ENCODE data around the gene UBALD2.
"Not testable (repeated sequence)": the region's sequence is repeated elsewhere in the genome, so short reads cannot be mapped to it uniquely, and the experiment has no call there.

The UBALD2 gene

GRCh38 chr17:76253841-76254240 is 11.3 kb upstream of the UBALD2 start:
- FAIRE-seq = no peak
- no peak for DNase-seq (ENCODE audit: insufficient read length, low spot score)
- no peak for TF ChIP-seq CTCF (IDR thresholded peaks at IDR 0.05; ENCODE audit: insufficient read depth, missing control alignments)

GRCh38 chr17:76254275-76254674 is 10.9 kb upstream of the UBALD2 start:
- no peak for FAIRE-seq
- DNase-seq (ENCODE audit: insufficient read length, low spot score) = no peak
- TF ChIP-seq CTCF (IDR thresholded peaks at IDR 0.05; ENCODE audit: insufficient read depth, missing control alignments) = no peak

GRCh38 chr17:76255801-76256429 is 9.2 kb upstream of the UBALD2 start:
- no peak for TF ChIP-seq CTCF (IDR thresholded peaks at IDR 0.05; ENCODE audit: insufficient read depth, missing control alignments)
- no peak for DNase-seq (ENCODE audit: insufficient read length, low spot score)
- FAIRE-seq = no peak

GRCh38 chr17:76256430-76257050 is 8.6 kb upstream of the UBALD2 start:
- DNase-seq (ENCODE audit: insufficient read length, low spot score); FAIRE-seq: not testable (repeated sequence)

- TF ChIP-seq CTCF (IDR thresholded peaks at IDR 0.05; ENCODE audit: insufficient read depth, missing control alignments) = no peak
- FAIRE-seq (no peak), DNase-seq (ENCODE audit: insufficient read length, low spot score) (no peak)
Measured at GRCh38 chr17:76260220-76260619, 4.9 kb upstream of the UBALD2 start.

- no peak for DNase-seq (ENCODE audit: insufficient read length, low spot score)
- no peak for FAIRE-seq
- no peak for TF ChIP-seq CTCF (IDR thresholded peaks at IDR 0.05; ENCODE audit: insufficient read depth, missing control alignments)
Measured at GRCh38 chr17:76260669-76261068, 4.5 kb upstream of the UBALD2 start.

- TF ChIP-seq CTCF (IDR thresholded peaks at IDR 0.05; ENCODE audit: insufficient read depth, missing control alignments) = no peak
- no peak for FAIRE-seq
- DNase-seq (ENCODE audit: insufficient read length, low spot score) = no peak
Measured at GRCh38 chr17:76261421-76262215, 3.5 kb upstream of the UBALD2 start.

Data from D721Med (cell line).